Measurements from ENCODE around the gene EIF2A. TPM values are rescaled to one million over a fixed set of nuclear protein-coding genes. Genes with fewer than 3 reads are reported as not detected.

Gene EIF2A
- total and polyA plus RNA-seq, 9 of the 15 experiments (the other 6 are each of a cell fraction or from before 2014, with no cell fraction given), result 106 to 192 (median 168) TPM

GRCh38 chr3:150583028-150583427, 36.4 kb downstream of the EIF2A start:
- Histone ChIP-seq H3K9me3 (replicated peaks; ENCODE audit: control insufficient read depth, insufficient read depth, low read depth, low read length) (no peaks in the 10 kb centered on the region), H3K79me2 (ENCODE audit: control insufficient read depth, insufficient read depth, low read length) (peaks cover 30% of the 10 kb centered on the region), H3K27ac (ENCODE audit: extremely low read depth, low read depth, low read length) (no peak overlapping the region), H3K4me3 (no peak overlapping the region), H3K36me3 (ENCODE audit: control insufficient read depth, insufficient read depth, low read length) (peaks cover 76% of the 10 kb centered on the region), H3K4me1 (replicated peaks in 1 of 2; ENCODE audit: control insufficient read depth in 2 of 2, insufficient read depth in 2 of 2, low read length in 2 of 2) (no peaks in the 10 kb centered on the region), H3K27me3 (ENCODE audit: control insufficient read depth in 2 of 2, insufficient read depth in 2 of 2, low read length in 2 of 2) (no peaks in the 10 kb centered on the region), H3K9me1 (ENCODE audit: control insufficient read depth, insufficient read depth, low read length) (no peaks in the 10 kb centered on the region), H3K4me2 (ENCODE audit: insufficient read depth, low read length) (no peak overlapping the region), H4K20me1 (replicated peaks; ENCODE audit: control insufficient read depth, insufficient read depth, low read length) (no peaks in the 10 kb centered on the region), H3K9ac (ENCODE audit: insufficient read depth in 1 of 2, low read depth in 2 of 2, low read length in 2 of 2) (no peak overlapping the region), H2AFZ (ENCODE audit: low read depth, low read length) (no peak overlapping the region)
- ChIA-PET POLR2A (no interaction called here), CTCF (ENCODE audit: low intra/inter-chr PET ratio) (no interaction called here)
- intact Hi-C loops (cut with micrococcal nuclease) (no loop called here), in situ Hi-C loops (cut with MboI) (no loop called here)
- no peak for FAIRE-seq
- no TSS peak for BruUV-seq (replicated peaks)
- WGBS (ENCODE audit: insufficient coverage, low coverage, missing lambda C conversion rate), result 62% methylated on average over 1 of the region's 1 CpG
- ATAC-seq, result no peak
- no peak for TF ChIP-seq MAFK (IDR thresholded peaks at IDR 0.05; ENCODE audit: low read length)
- DNase-seq (ENCODE audit: extremely low read depth in 1 of 4, low spot score in 3 of 4), result no peak

GRCh38 chr3:150588027-150588830, 41.6 kb downstream of the EIF2A start:
- Histone ChIP-seq H3K9ac (ENCODE audit: insufficient read depth in 1 of 2, low read depth in 2 of 2, low read length in 2 of 2) (no peak overlapping the region), H3K36me3 (ENCODE audit: control insufficient read depth, insufficient read depth, low read length) (peaks cover 47% of the 10 kb centered on the region), H3K9me1 (ENCODE audit: control insufficient read depth, insufficient read depth, low read length) (no peaks in the 10 kb centered on the region), H3K27ac (ENCODE audit: extremely low read depth, low read depth, low read length) (no peak overlapping the region), H3K79me2 (ENCODE audit: control insufficient read depth, insufficient read depth, low read length) (peaks cover 72% of the 10 kb centered on the region), H3K4me3 (no peak overlapping the region), H3K9me3 (replicated peaks; ENCODE audit: control insufficient read depth, insufficient read depth, low read depth, low read length) (no peaks in the 10 kb centered on the region), H2AFZ (ENCODE audit: low read depth, low read length) (no peak overlapping the region), H3K27me3 (ENCODE audit: control insufficient read depth in 2 of 2, insufficient read depth in 2 of 2, low read length in 2 of 2) (no peaks in the 10 kb centered on the region), H4K20me1 (replicated peaks; ENCODE audit: control insufficient read depth, insufficient read depth, low read length) (0 out of 2 replicates have a peak, but pooled peaks cover 6% of the 10 kb centered on the region), H3K4me1 (replicated peaks in 1 of 2; ENCODE audit: control insufficient read depth in 2 of 2, insufficient read depth in 2 of 2, low read length in 2 of 2) (peaks cover 0 to 10% of the 10 kb centered on the region in 2 experiments; a peak in 2 of 5 replicates), H3K4me2 (ENCODE audit: insufficient read depth, low read length) (no peak overlapping the region)
- POLR2A ChIA-PET, result interaction anchor here (0.8 to 1.5 kb wide), 5 partner anchors 10 to 163 kb away, joined by 3 to 5 read pairs (median 3); no protein-coding TSS in a partner anchor
- DNase-seq (ENCODE audit: extremely low read depth in 1 of 4, low spot score in 3 of 4) (no peak), ATAC-seq (peak; percentile 43), FAIRE-seq (no peak)
- 51% methylated on average over 9 of the region's 9 CpGs for WGBS (ENCODE audit: insufficient coverage, low coverage, missing lambda C conversion rate)
- intact Hi-C loops (cut with micrococcal nuclease), result no loop called here
- CTCF ChIA-PET (ENCODE audit: low intra/inter-chr PET ratio), result no interaction called here
- in situ Hi-C loops (cut with MboI), result no loop called here
- no TSS peak for BruUV-seq (replicated peaks)
- no peak for TF ChIP-seq TFAM (CRISPR knock-in tag; conservative IDR thresholded peaks at IDR 0.05)
- TF ChIP-seq NCOR1 (IDR thresholded peaks at IDR 0.05), result no peak
- no peak for TF ChIP-seq CGGBP1 (CRISPR knock-in tag; IDR thresholded peaks at IDR 0.05)
- no peak for TF ChIP-seq THRA (IDR thresholded peaks at IDR 0.05)
- TF ChIP-seq DIDO1 (tag; IDR thresholded peaks at IDR 0.05; ENCODE audit: low read depth), result no peak
- no peak for TF ChIP-seq IRF9 (tag; IDR thresholded peaks at IDR 0.05)
- TF ChIP-seq MNT (conservative IDR thresholded peaks at IDR 0.05), result no peak
- TF ChIP-seq PTBP1 (IDR thresholded peaks at IDR 0.05; ENCODE audit: low read depth, low read length), result no peak
- TF ChIP-seq TCFL5 (CRISPR knock-in tag; conservative IDR thresholded peaks at IDR 0.05), result no peak
